H1 (cell line): ENCODE data around the gene TENT5A.

Experiments
- ASH2L ChIP-seq: fragments of 200-600, 300-600 bp; sonication (generic); IDR thresholded peaks from one replicate; pipeline ENCODE4 v1.7.1; 2017; ENCODE audit warnings: low read length
- CEBPB ChIP-seq: IDR thresholded peaks from 2 replicates; pipeline ENCODE4 v1.6.1; 2012; ENCODE audit warnings: low read depth, low read length
- CTCF ChIP-seq, 3 experiments: IDR thresholded peaks; 1 replicate in 2 of 3; 2 replicates in 1 of 3; pipeline versions ENCODE4 v1.5.1 to v1.6.1; 2011; ENCODE audit warnings: low read length in 3 of 3, mild to moderate bottlenecking in 3 of 3, inconsistent platforms in 2 of 3, low read depth in 1 of 3, moderate library complexity in 1 of 3; ENCODE audit not compliant: insufficient read depth in 1 of 3; ENCODE audit errors: control extremely low read depth in 1 of 3
- E2F6 ChIP-seq: IDR thresholded peaks from 2 replicates; pipeline ENCODE4 v1.6.1; 2012; ENCODE audit warnings: inconsistent platforms
- EGR1 ChIP-seq: IDR thresholded peaks from 2 replicates; pipeline ENCODE4 v1.6.1; 2011; ENCODE audit warnings: low read depth, low read length, borderline replicate concordance
- EZH2 ChIP-seq: fragments of 200-600 bp; sonication (generic); IDR thresholded peaks from 2 replicates; pipeline ENCODE4 v1.7.1; 2012; ENCODE audit warnings: low read depth, mild to moderate bottlenecking, moderate library complexity, low read length, inconsistent platforms; ENCODE audit not compliant: severe bottlenecking
- HDAC2 ChIP-seq, 2 experiments: fragments of 300-600 bp in 1 of 2; sonication (generic) in 1 of 2; IDR thresholded peaks; 2 replicates each; pipeline ENCODE4 v1.6.1; 2011 to 2012; ENCODE audit warnings: low read depth in 2 of 2, low read length in 2 of 2, mild to moderate bottlenecking in 2 of 2, moderate library complexity in 2 of 2, borderline replicate concordance in 1 of 2, inconsistent platforms in 1 of 2
- MAFK ChIP-seq: IDR thresholded peaks from 2 replicates; pipeline ENCODE4 v1.6.1; 2012; ENCODE audit warnings: low read depth, mild to moderate bottlenecking, improper control_type of control experiment, low read length
- POLR2A ChIP-seq, 2 experiments: IDR thresholded peaks; 1 replicate in 1 of 2; 2 replicates in 1 of 2; pipeline ENCODE4 v1.6.1; 2011; ENCODE audit warnings: low read depth in 2 of 2, low read length in 2 of 2, mild to moderate bottlenecking in 2 of 2; ENCODE audit errors: control extremely low read depth in 1 of 2
- SRF ChIP-seq: IDR thresholded peaks from 2 replicates; pipeline ENCODE4 v1.6.1; 2011; ENCODE audit warnings: mild to moderate bottlenecking, low read depth, low read length, moderate library complexity
- TEAD4 ChIP-seq: IDR thresholded peaks from 2 replicates; pipeline ENCODE4 v1.6.1; 2012; ENCODE audit warnings: low read depth, low read length, inconsistent platforms, mixed read lengths
- YY1 ChIP-seq: IDR thresholded peaks from 2 replicates; pipeline ENCODE4 v1.6.1; 2011; ENCODE audit warnings: low read depth, mild to moderate bottlenecking, low read length

GRCh38 chr6:81752084-81752920, at the start of gene TENT5A:
- TF ChIP-seq HDAC2 (IDR thresholded peaks at IDR 0.05; ENCODE audit: borderline replicate concordance in 1 of 2, low read depth in 2 of 2, low read length in 2 of 2): 0 out of 4 replicates have a peak, but pooled peaks of 1 of the 2 experiments have one; percentile 60
- TF ChIP-seq CTCF (IDR thresholded peaks at IDR 0.05; ENCODE audit: control extremely low read depth in 1 of 3, insufficient read depth in 1 of 3, low read depth in 1 of 3, low read length in 3 of 3): peak in 1 of 3 experiments; percentile 3; a peak in 1 of 4 replicates
- TF ChIP-seq YY1: 0 out of 2 replicates have a peak, but pooled peaks have one; percentile 6
- TF ChIP-seq EZH2: no peak
- no peak for TF ChIP-seq CEBPB
- TF ChIP-seq EGR1: peak; percentile 56; the same call in 1 of the 2 replicates
- TF ChIP-seq SRF: no peak
- TF ChIP-seq TEAD4: no peak
- TF ChIP-seq MAFK: no peak
- TF ChIP-seq POLR2A (IDR thresholded peaks at IDR 0.05; ENCODE audit: control extremely low read depth in 1 of 2, low read depth in 2 of 2, low read length in 2 of 2): peak; percentile 46 to 58; a peak in 2 of 3 replicates
- peak; percentile 48 for TF ChIP-seq ASH2L
- peak; percentile 46; the same call in 1 of the 2 replicates for TF ChIP-seq E2F6
